Measurements from ENCODE around the gene AGAP2. TPM values are rescaled to one million over a fixed set of nuclear protein-coding genes. Genes with fewer than 3 reads are reported as not detected.

Gene AGAP2
- total and polyA plus RNA-seq, 9 of the 15 experiments (the other 6 are each of a cell fraction or from before 2014, with no cell fraction given) = 0.04 to 0.77 (median 0.28) TPM; not detected in 1

- TF ChIP-seq ZNF592 (IDR thresholded peaks at IDR 0.05) (peak; percentile 68; the same call in 1 of the 2 replicates), MTA3 (IDR thresholded peaks at IDR 0.05; ENCODE audit: borderline replicate concordance) (0 out of 2 replicates have a peak, but pooled peaks have one; percentile 14), CBFA2T2 (conservative IDR thresholded peaks at IDR 0.05) (no peak), ZBTB7A (IDR thresholded peaks at IDR 0.05; ENCODE audit: borderline replicate concordance, control insufficient read depth, low read depth, low read length) (peak; percentile 79; the same call in 1 of the 2 replicates), U2AF1 (optimal IDR thresholded peaks at IDR 0.05; ENCODE audit: low read depth, low read length) (peak; percentile 32), BHLHE40 (IDR thresholded peaks at IDR 0.05; ENCODE audit: low read length) (0 out of 2 replicates have a peak, but pooled peaks have one; percentile 3), ESRRA (IDR thresholded peaks at IDR 0.05; ENCODE audit: borderline replicate concordance, low read depth) (0 out of 2 replicates have a peak, but pooled peaks have one; percentile 2)
Observed at GRCh38 chr12:57772429-57773322, 34.1 kb upstream of the AGAP2 start, which contains the start of gene EEF1AKMT3 (continued).
